Bronchial epithelial cell (primary cell): Measurements from ENCODE around the gene ANKRD6. TPM values are rescaled to one million over a fixed set of nuclear protein-coding genes. Genes with fewer than 3 reads are reported as not detected.

Experiments
- DNase-seq: peaks from one replicate; pipeline ENCODE4 v3.0.0-alpha.2; 2010; ENCODE audit warnings: low read depth
- FAIRE-seq: peaks from 2 replicates; lab custom pipeline; 2011; peaks lifted over from hg19 to GRCh38; lab: Jason Lieb, UNC
- H3K27me3 ChIP-seq: 2 replicates; pipeline ENCODE4 v1.5.1; 2011; ENCODE audit warnings: low read length; ENCODE audit not compliant: control insufficient read depth, insufficient read depth
- H3K36me3 ChIP-seq: 2 replicates; pipeline ENCODE4 v1.5.1; 2011; ENCODE audit warnings: low read length; ENCODE audit not compliant: control insufficient read depth, insufficient read depth
- H3K4me3 ChIP-seq: 2 replicates; pipeline ENCODE4 v1.5.1; 2011; ENCODE audit warnings: mild to moderate bottlenecking, low read depth, low read length, control low read depth
- total RNA-seq: library from RNA; depleted of rRNA; stranded (reverse); fragments of >200 nt; gene quantifications from 2 replicates; pipeline ENCODE4 v1.2.1, GENCODE V29; 2014
- TF ChIP-seq, protein P1 (sequence below): IDR thresholded peaks from 2 replicates; pipeline ENCODE4 v1.5.1; 2011; ENCODE audit warnings: mild to moderate bottlenecking, moderate library complexity, low read length, control low read depth, inconsistent platforms; ENCODE audit not compliant: insufficient read depth, severe bottlenecking

ANKRD6 gene
- total RNA-seq, 1 donor from 2014 or later, result 6.1 TPM

GRCh38 chr6:89471287-89471867, 38.4 kb downstream of the ANKRD6 start:
- FAIRE-seq (no peak), DNase-seq (no peak)
- Histone ChIP-seq H3K27me3 (no peaks in the 10 kb centered on the region), H3K4me3 (no peak overlapping the region), H3K36me3 (no peaks in the 10 kb centered on the region)
- TF ChIP-seq, protein P1, sequence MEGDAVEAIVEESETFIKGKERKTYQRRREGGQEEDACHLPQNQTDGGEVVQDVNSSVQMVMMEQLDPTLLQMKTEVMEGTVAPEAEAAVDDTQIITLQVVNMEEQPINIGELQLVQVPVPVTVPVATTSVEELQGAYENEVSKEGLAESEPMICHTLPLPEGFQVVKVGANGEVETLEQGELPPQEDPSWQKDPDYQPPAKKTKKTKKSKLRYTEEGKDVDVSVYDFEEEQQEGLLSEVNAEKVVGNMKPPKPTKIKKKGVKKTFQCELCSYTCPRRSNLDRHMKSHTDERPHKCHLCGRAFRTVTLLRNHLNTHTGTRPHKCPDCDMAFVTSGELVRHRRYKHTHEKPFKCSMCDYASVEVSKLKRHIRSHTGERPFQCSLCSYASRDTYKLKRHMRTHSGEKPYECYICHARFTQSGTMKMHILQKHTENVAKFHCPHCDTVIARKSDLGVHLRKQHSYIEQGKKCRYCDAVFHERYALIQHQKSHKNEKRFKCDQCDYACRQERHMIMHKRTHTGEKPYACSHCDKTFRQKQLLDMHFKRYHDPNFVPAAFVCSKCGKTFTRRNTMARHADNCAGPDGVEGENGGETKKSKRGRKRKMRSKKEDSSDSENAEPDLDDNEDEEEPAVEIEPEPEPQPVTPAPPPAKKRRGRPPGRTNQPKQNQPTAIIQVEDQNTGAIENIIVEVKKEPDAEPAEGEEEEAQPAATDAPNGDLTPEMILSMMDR, result no peak

GRCh38 chr6:89475101-89475500, 42.1 kb downstream of the ANKRD6 start:
- Histone ChIP-seq H3K4me3 (no peak overlapping the region), H3K27me3 (no peaks in the 10 kb centered on the region), H3K36me3 (no peaks in the 10 kb centered on the region)
- FAIRE-seq, result no peak
- TF ChIP-seq, protein P1, result no peak
- DNase-seq, result peak; percentile 51

DNA sequence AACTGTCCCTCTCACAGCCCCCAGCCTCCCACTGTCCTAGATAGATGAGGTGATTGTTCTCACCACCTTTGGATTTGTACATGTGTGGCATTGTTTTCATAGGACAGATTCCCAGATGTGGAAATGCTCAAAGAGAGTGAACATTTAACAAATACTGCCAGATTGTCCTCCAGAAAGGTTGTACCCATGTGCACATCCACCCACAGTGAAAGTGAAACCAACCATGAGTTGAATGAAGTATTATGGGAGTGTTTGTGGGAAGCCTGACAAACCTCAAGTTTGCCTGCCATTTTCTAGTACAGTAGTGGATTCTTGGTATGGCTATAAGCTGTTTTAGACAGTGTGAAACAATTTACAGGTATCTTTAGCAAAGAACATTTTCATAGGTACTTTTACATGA, 42.7 kb downstream of the ANKRD6 start:
- no peak overlapping the region for H3K4me3 ChIP-seq
- H3K36me3 ChIP-seq, result no peaks in the 10 kb centered on the region
- no peak for DNase-seq
- H3K27me3 ChIP-seq, result no peaks in the 10 kb centered on the region
- TF ChIP-seq, protein P1, result no peak
- FAIRE-seq, result peak; percentile 36

GRCh38 chr6:89479897-89480296, 46.9 kb downstream of the ANKRD6 start:
- Histone ChIP-seq H3K27me3 (no peaks in the 10 kb centered on the region), H3K4me3 (no peak overlapping the region), H3K36me3 (no peaks in the 10 kb centered on the region)
- TF ChIP-seq, protein P1, result no peak
- DNase-seq, result no peak
- FAIRE-seq, result no peak

DNA sequence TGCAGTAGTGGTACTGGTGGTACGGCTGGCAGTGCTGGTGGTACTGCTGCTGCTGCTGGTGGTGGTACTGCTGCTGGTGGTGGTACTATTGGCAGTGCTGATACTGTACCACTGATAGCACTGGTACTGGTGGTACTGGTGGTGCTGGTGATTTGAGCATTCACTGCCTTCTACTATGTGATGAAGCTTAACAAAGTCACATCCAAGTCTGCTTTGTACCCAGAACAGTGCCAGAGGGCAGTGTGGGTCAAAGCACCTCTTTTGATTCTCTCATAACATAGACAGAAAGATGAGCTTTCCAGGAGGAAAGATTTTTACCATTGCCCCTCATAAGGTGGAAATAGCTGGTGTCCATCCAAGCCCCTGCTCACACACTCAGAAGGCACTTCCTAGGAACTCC, 48.7 kb downstream of the ANKRD6 start:
- no peak for FAIRE-seq
- TF ChIP-seq, protein P1, result no peak
- no peaks in the 10 kb centered on the region for H3K27me3 ChIP-seq

GRCh38 chr6:89482126-89482525, 49.2 kb downstream of the ANKRD6 start:
- no peaks in the 10 kb centered on the region for H3K36me3 ChIP-seq
- H3K27me3 ChIP-seq, result no peaks in the 10 kb centered on the region
- FAIRE-seq, result no peak
- no peak overlapping the region for H3K4me3 ChIP-seq
- TF ChIP-seq, protein P1, result no peak
- DNase-seq, result no peak

More for the DNA sequence above, 48.7 kb downstream of the ANKRD6 start:
- DNase-seq, result no peak
- no peaks in the 10 kb centered on the region for H3K36me3 ChIP-seq
- H3K4me3 ChIP-seq, result no peak overlapping the region
